CD14-positive monocyte (primary cell): Measurements from ENCODE around the gene FRMPD4. TPM values are rescaled to one million over a fixed set of nuclear protein-coding genes. Genes with fewer than 3 reads are reported as not detected.

ENCODE experiments used
- DNase-seq, 3 donors: peaks; one replicate each; pipeline ENCODE4 v3.0.0-alpha.2; 2011 to 2022
- H2AFZ ChIP-seq: 2 replicates; pipeline ENCODE4 v1.6.0; 2012; ENCODE audit warnings: mild to moderate bottlenecking, low read depth, low read length, inconsistent platforms; ENCODE audit not compliant: insufficient read depth, poor library complexity, severe bottlenecking
- H3K27ac ChIP-seq, 2 donors: 1 replicate in 1 of 2; 2 replicates in 1 of 2; pipeline ENCODE4 v1.5.1; 2012 to 2013; ENCODE audit warnings: low read length in 2 of 2, control low read depth in 1 of 2, inconsistent platforms in 1 of 2, low read depth in 1 of 2, mild to moderate bottlenecking in 1 of 2
- H3K27me3 ChIP-seq, 2 donors: one replicate each; pipeline versions ENCODE4 v1.6.0 to v1.6.1; 2011 to 2013; ENCODE audit warnings: low read length in 2 of 2; ENCODE audit not compliant: control insufficient read depth in 2 of 2, insufficient read depth in 2 of 2
- H3K36me3 ChIP-seq, 2 donors: replicated peaks in 1 of 2; 1 replicate in 1 of 2; 2 replicates in 1 of 2; pipeline versions ENCODE4 v1.5.1 to v1.6.1; 2012 to 2013; ENCODE audit warnings: low read length in 2 of 2, control low read depth in 1 of 2, inconsistent platforms in 1 of 2, mild to moderate bottlenecking in 1 of 2; ENCODE audit not compliant: insufficient read depth in 2 of 2, control insufficient read depth in 1 of 2
- H3K4me1 ChIP-seq, 2 donors: 1 replicate in 1 of 2; 2 replicates in 1 of 2; pipeline versions ENCODE4 v1.5.1 to v1.6.1; 2012 to 2013; ENCODE audit warnings: low read length in 2 of 2, control low read depth in 1 of 2, inconsistent platforms in 1 of 2, mild to moderate bottlenecking in 1 of 2, moderate library complexity in 1 of 2; ENCODE audit not compliant: insufficient read depth in 2 of 2, control insufficient read depth in 1 of 2
- H3K4me2 ChIP-seq: replicated peaks from 2 replicates; pipeline ENCODE3; 2012; ENCODE audit warnings: low read length, moderate library complexity, mild to moderate bottlenecking; ENCODE audit not compliant: poor library complexity, severe bottlenecking; ENCODE audit errors: extremely low read depth
- H3K4me3 ChIP-seq, 3 experiments: fragments of 200-600 bp in 1 of 3; sonication (generic) in 1 of 3; replicated peaks in 1 of 3; 1 replicate in 2 of 3; 2 replicates in 1 of 3; pipeline ENCODE4 v1.5.1; 2011 to 2013; ENCODE audit warnings: low read length in 3 of 3, mild to moderate bottlenecking in 3 of 3, control low read depth in 2 of 3, low read depth in 2 of 3, inconsistent platforms in 1 of 3, moderate library complexity in 1 of 3
- H3K79me2 ChIP-seq: 2 replicates; pipeline ENCODE4 v1.6.0; 2012; ENCODE audit warnings: mild to moderate bottlenecking, control low read depth, inconsistent platforms, low read length, moderate library complexity; ENCODE audit not compliant: insufficient read depth
- H3K9ac ChIP-seq: 2 replicates; pipeline ENCODE4 v1.6.0; 2017; ENCODE audit warnings: low read length, mild to moderate bottlenecking; ENCODE audit not compliant: insufficient read depth, poor library complexity, severe bottlenecking
- H3K9me3 ChIP-seq, 2 donors: replicated peaks in 1 of 2; 1 replicate in 1 of 2; 2 replicates in 1 of 2; pipeline versions ENCODE4 v1.5.1 to v1.6.1; 2012 to 2013; ENCODE audit warnings: low read length in 2 of 2, control low read depth in 1 of 2; ENCODE audit not compliant: control insufficient read depth in 1 of 2, insufficient read depth in 1 of 2
- H4K20me1 ChIP-seq: 2 replicates; pipeline ENCODE4 v1.6.0; 2012; ENCODE audit warnings: mild to moderate bottlenecking, low read length, control low read depth, moderate library complexity; ENCODE audit not compliant: insufficient read depth
- H3K27ac Mint-ChIP-seq, 7 donors: one replicate each; pipeline ENCODE4 v1.8.0; 2020; ENCODE audit warnings: mild to moderate bottlenecking in 7 of 7, mixed read lengths in 7 of 7, moderate library complexity in 6 of 7, inconsistent platforms in 2 of 7
- H3K27me3 Mint-ChIP-seq, 3 donors: one replicate each; pipeline ENCODE4 v1.8.0; 2021 to 2022; ENCODE audit warnings: low read depth in 3 of 3, mild to moderate bottlenecking in 3 of 3, mixed read lengths in 3 of 3, moderate library complexity in 3 of 3, inconsistent platforms in 1 of 3
- H3K36me3 Mint-ChIP-seq, 2 donors: one replicate each; pipeline ENCODE4 v1.8.0; 2020; ENCODE audit warnings: mixed read lengths in 2 of 2, inconsistent platforms in 1 of 2, mild to moderate bottlenecking in 1 of 2
- H3K4me1 Mint-ChIP-seq: one replicate; pipeline ENCODE4 v1.8.0; 2020; ENCODE audit warnings: mild to moderate bottlenecking, mixed read lengths
- H3K4me3 Mint-ChIP-seq, 2 donors: one replicate each; pipeline ENCODE4 v1.8.0; 2020; ENCODE audit warnings: mild to moderate bottlenecking in 2 of 2, mixed read lengths in 2 of 2, moderate library complexity in 1 of 2
- H3K9me3 Mint-ChIP-seq, 7 donors: one replicate each; pipeline ENCODE4 v1.8.0; 2020 to 2022; ENCODE audit warnings: mixed read lengths in 7 of 7, mild to moderate bottlenecking in 6 of 7, moderate library complexity in 6 of 7, inconsistent platforms in 2 of 7
- CTCF ChIP-seq: fragments of 200-600 bp; IDR thresholded peaks from one replicate; pipeline ENCODE4 v1.8.0; 2022; ENCODE audit warnings: antibody characterized with exemption, mild to moderate bottlenecking
- WGBS: methylation state at CpG from one replicate; pipeline ENCODE4 v1.1.5; 2013; ENCODE audit warnings: missing lambda C conversion rate; ENCODE audit not compliant: insufficient coverage; 5-methylcytosine and 5-hydroxymethylcytosine counted together
- intact Hi-C, 2 donors: fragments of 100-400 bp; cut with micrococcal nuclease; formaldehyde crosslinking; loops; one replicate each; pipeline versions ENCODE4 v1.15.0 to v1.15.1; 2023
- polyA plus RNA-seq, 3 donors: library from polyadenylated mRNA; depleted of rRNA in 1 of 3; unstranded in 2 of 3; stranded (reverse) in 1 of 3; fragments of 300-500 nt in 2 of 3; fragments of >200 nt in 1 of 3; fragmentation: Illumina TruSeq in 2 of 3; gene quantifications; 1 replicate in 2 of 3; 2 replicates in 1 of 3; pipeline ENCODE4 v1.2.3, GENCODE V29; 2012 to 2021

The FRMPD4 gene
- polyA plus RNA-seq, 3 donors: not detected

DNA sequence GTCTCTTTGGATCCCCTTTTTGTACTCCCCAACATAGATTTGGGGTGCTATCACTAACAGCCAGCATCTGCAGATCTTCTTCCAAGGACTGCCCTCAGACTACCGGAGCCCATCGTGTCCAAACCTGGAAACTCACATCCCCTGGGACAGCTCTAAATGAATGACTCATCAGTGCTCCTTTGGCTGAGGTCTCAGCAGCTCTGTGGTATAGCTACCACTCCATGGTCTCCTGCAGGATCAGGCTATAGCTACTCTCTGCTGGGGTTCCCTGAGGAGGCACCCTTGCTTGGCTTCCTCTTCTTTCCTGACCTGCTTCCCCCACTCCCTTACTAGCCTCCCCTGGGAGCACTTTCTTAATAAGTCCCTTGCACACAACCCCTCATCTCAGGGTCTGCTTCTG lies 555.5 kb downstream of the FRMPD4 start:
- no peak for DNase-seq
- Mint-ChIP-seq H3K4me3 (no peak overlapping the region), H3K9me3 (no peaks in the 10 kb centered on the region), H3K27me3 (peaks cover 0 to 20% (median 2%) of the 10 kb centered on the region in 3 donors), H3K36me3 (no peaks in the 10 kb centered on the region), H3K4me1 (no peaks in the 10 kb centered on the region), H3K27ac (no peak overlapping the region)
- Histone ChIP-seq H3K9ac (no peak overlapping the region), H3K27me3 (peaks cover 0 to 12% of the 10 kb centered on the region in 2 donors), H4K20me1 (no peaks in the 10 kb centered on the region), H3K36me3 (no peaks in the 10 kb centered on the region), H3K4me1 (no peaks in the 10 kb centered on the region), H2AFZ (no peak overlapping the region), H3K4me3 (no peak overlapping the region), H3K9me3 (no peaks in the 10 kb centered on the region), H3K4me2 (no peak overlapping the region), H3K79me2 (no peaks in the 10 kb centered on the region), H3K27ac (no peak overlapping the region)
- intact Hi-C loops: no loop called here
- no peak for TF ChIP-seq CTCF
- WGBS: no CpG with 5 or more reads among the region's 2 CpGs

DNA sequence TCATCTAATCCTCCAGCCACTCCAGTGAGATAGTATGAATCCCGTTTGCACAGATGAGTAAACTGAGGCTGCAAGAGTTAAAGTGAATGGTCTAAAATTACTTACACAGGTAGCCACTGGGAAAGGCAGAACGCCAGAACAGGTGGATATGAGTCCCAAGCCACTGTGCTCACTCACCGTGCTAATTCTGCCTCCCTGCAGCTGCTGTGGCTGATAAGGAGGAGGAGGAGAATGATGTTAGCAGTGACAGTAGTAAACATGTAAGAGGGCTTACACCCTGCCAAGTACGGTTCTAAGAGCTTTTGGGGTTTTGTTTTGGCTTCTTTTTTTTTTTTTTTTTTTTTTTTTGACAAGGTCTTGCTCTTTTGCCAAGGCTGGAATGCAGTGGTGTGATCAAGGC lies 562.5 kb downstream of the FRMPD4 start:
- H3K4me2 ChIP-seq: no peak overlapping the region
- no peak overlapping the region for H3K4me3 ChIP-seq
- no peaks in the 10 kb centered on the region for H3K4me1 ChIP-seq
- H4K20me1 ChIP-seq: no peaks in the 10 kb centered on the region
- no peaks in the 10 kb centered on the region for H3K36me3 ChIP-seq
- peaks cover 0 to 2% (median 0%) of the 10 kb centered on the region in 7 donors for H3K9me3 Mint-ChIP-seq
- TF ChIP-seq CTCF: no peak
- WGBS: no CpG with 5 or more reads among the region's 4 CpGs
- H3K27me3 Mint-ChIP-seq: peaks cover 0 to 18% (median 3%) of the 10 kb centered on the region in 3 donors
- no peaks in the 10 kb centered on the region for H3K9me3 ChIP-seq
- H3K27me3 ChIP-seq: peaks cover 0 to 5% of the 10 kb centered on the region in 2 donors
- no peak overlapping the region for H3K27ac ChIP-seq
- peaks cover 3% of the 10 kb centered on the region for H3K4me1 Mint-ChIP-seq
- H3K79me2 ChIP-seq: no peaks in the 10 kb centered on the region
- DNase-seq: no peak
- H3K36me3 Mint-ChIP-seq: no peaks in the 10 kb centered on the region
- no peak overlapping the region for H3K4me3 Mint-ChIP-seq
- intact Hi-C loops: no loop called here
- no peak overlapping the region for H2AFZ ChIP-seq
- no peak overlapping the region for H3K9ac ChIP-seq
- H3K27ac Mint-ChIP-seq: no peak overlapping the region
